K562 (cell line): ENCODE data around the gene DCTN1. TPM values are rescaled to one million over a fixed set of nuclear protein-coding genes. Genes with fewer than 3 reads are reported as not detected.
A peak's percentile ranks its signal among the peaks of the same experiment; 100 is the strongest.

ENCODE experiments used
- ATAC-seq: fragments of 200-7000 bp; cut with Tn5 transposase; 3 replicates; pipeline ENCODE4 v1.9.1; 2020; ENCODE audit warnings: moderate library complexity
- BruUV-seq: library from RNA; stranded (reverse); fragments of 400-500 nt; replicated peaks from 2 replicates; lab custom pipeline; 2021; lab: Mats Ljungman, UMichigan
- CTCF ChIA-PET: fragments of 300-600 bp; formaldehyde crosslinking; extraction: SDS; loops from one replicate; lab custom pipeline; 2021; ENCODE audit warnings: low intra/inter-chr PET ratio; lab: Yijun Ruan, JAX
- POLR2A ChIA-PET: fragments of 300-600, 350-650 bp; sonication (Branson Sonifier 250); formaldehyde crosslinking; extraction: SDS; loops from one replicate; lab custom pipeline; 2021; ENCODE audit warnings: antibody characterized with exemption, inconsistent platforms; lab: Yijun Ruan, JAX
- DNase-seq, 4 experiments: peaks; one replicate each; pipeline versions ENCODE4 v3.0.0 to v3.0.0-alpha.2; 2011 to 2018; ENCODE audit warnings: low spot score in 3 of 4, mixed read lengths in 3 of 4; ENCODE audit errors: extremely low read depth in 1 of 4
- FAIRE-seq: peaks from 2 replicates; lab custom pipeline; 2011; peaks lifted over from hg19 to GRCh38; lab: Jason Lieb, UNC
- H2AFZ ChIP-seq: 2 replicates; pipeline ENCODE4 v1.6.0; 2011; ENCODE audit warnings: low read depth, low read length, control low read depth, inconsistent platforms
- H3K27ac ChIP-seq: fragments of 200-600 bp; 3 replicates; pipeline ENCODE4 v1.8.0; 2011; ENCODE audit warnings: low read depth, mild to moderate bottlenecking, control low read depth, inconsistent platforms, low read length, moderate library complexity, mixed read lengths; ENCODE audit errors: extremely low read depth
- H3K27me3 ChIP-seq, 2 experiments: fragments of 300-600 bp in 1 of 2; 2 replicates in 1 of 2; 3 replicates in 1 of 2; pipeline versions ENCODE4 v1.6.0 to v1.8.0; 2011; ENCODE audit warnings: inconsistent platforms in 2 of 2, low read length in 2 of 2, mild to moderate bottlenecking in 1 of 2, mixed read lengths in 1 of 2, moderate library complexity in 1 of 2; ENCODE audit not compliant: control insufficient read depth in 2 of 2, insufficient read depth in 2 of 2
- H3K36me3 ChIP-seq: fragments of 300-600 bp; 3 replicates; pipeline ENCODE4 v1.8.0; 2011; ENCODE audit warnings: mild to moderate bottlenecking, low read length, inconsistent platforms; ENCODE audit not compliant: control insufficient read depth, insufficient read depth
- H3K4me1 ChIP-seq, 2 experiments: fragments of 200-600 bp in 1 of 2; replicated peaks in 1 of 2; 2 replicates in 1 of 2; 3 replicates in 1 of 2; pipeline versions ENCODE4 v1.5.1 to v1.8.0; 2011; ENCODE audit warnings: inconsistent platforms in 2 of 2, low read length in 2 of 2, mild to moderate bottlenecking in 1 of 2, mixed read lengths in 1 of 2, moderate library complexity in 1 of 2; ENCODE audit not compliant: control insufficient read depth in 2 of 2, insufficient read depth in 2 of 2
- H3K4me2 ChIP-seq: 2 replicates; pipeline ENCODE4 v1.6.1; 2011; ENCODE audit warnings: low read length, control low read depth, inconsistent platforms, mixed read lengths; ENCODE audit not compliant: insufficient read depth
- H3K4me3 ChIP-seq: fragments of 200-600 bp; sonication (generic), shearing (Covaris generic); 2 replicates; pipeline ENCODE4 v1.5.1; 2016; ENCODE audit warnings: control low read depth, inconsistent platforms
- H3K79me2 ChIP-seq: fragments of 200-600 bp; 3 replicates; pipeline ENCODE4 v1.8.0; 2011; ENCODE audit warnings: low read length, inconsistent platforms; ENCODE audit not compliant: control insufficient read depth, insufficient read depth
- H3K9ac ChIP-seq, 2 experiments: 2 replicates each; pipeline versions ENCODE4 v1.6.0 to v1.6.1; 2011; ENCODE audit warnings: low read depth in 2 of 2, low read length in 2 of 2, control low read depth in 1 of 2, inconsistent platforms in 1 of 2, mild to moderate bottlenecking in 1 of 2, mixed read lengths in 1 of 2; ENCODE audit not compliant: insufficient read depth in 1 of 2
- H3K9me1 ChIP-seq: one replicate; pipeline ENCODE4 v1.6.0; 2011; ENCODE audit warnings: inconsistent platforms, mild to moderate bottlenecking, low read length, moderate library complexity; ENCODE audit not compliant: control insufficient read depth, insufficient read depth
- H3K9me3 ChIP-seq: replicated peaks from 2 replicates; pipeline ENCODE4 v1.5.1; 2011; ENCODE audit warnings: low read depth, low read length, inconsistent platforms; ENCODE audit not compliant: control insufficient read depth, insufficient read depth
- H4K20me1 ChIP-seq: replicated peaks from 2 replicates; pipeline ENCODE4 v1.6.1; 2011; ENCODE audit warnings: low read length, inconsistent platforms, mixed read lengths; ENCODE audit not compliant: control insufficient read depth, insufficient read depth
- ARHGAP35 ChIP-seq: fragments of 450-650 bp; IDR thresholded peaks from 2 replicates; pipeline ENCODE4 v1.6.1; 2018; ENCODE audit not compliant: partially characterized antibody
- BRD4 ChIP-seq: fragments of 200-600 bp; sonication (generic); IDR thresholded peaks from 2 replicates; pipeline ENCODE4 v1.6.1; 2017; ENCODE audit warnings: inconsistent platforms
- CHCHD3 ChIP-seq: fragments of 250-450 bp; sonication (Bioruptor Pico); IDR thresholded peaks from 2 replicates; pipeline ENCODE4 v2.1.2; 2022; ENCODE audit warnings: mild to moderate bottlenecking
- DNMT1 ChIP-seq: fragments of 450-650 bp; IDR thresholded peaks from 2 replicates; pipeline ENCODE4 v1.6.1; 2016; ENCODE audit warnings: antibody characterized with exemption, mild to moderate bottlenecking
- E2F3 ChIP-seq: fragments of 250-450 bp; sonication (Bioruptor Pico); IDR thresholded peaks from 2 replicates; pipeline ENCODE4 v1.4.0; 2020; ENCODE audit warnings: mild to moderate bottlenecking
- ELF1 ChIP-seq: fragments of 200-800 bp; sonication (Bioruptor generic); IDR thresholded peaks from 2 replicates; pipeline ENCODE4 v1.6.1; 2016; ENCODE audit warnings: missing genetic modification characterization, missing compliant biosample characterization
- ESRRB ChIP-seq: fragments of 250-450 bp; sonication (Bioruptor Pico); IDR thresholded peaks from 2 replicates; pipeline ENCODE4 v1.5.0; 2020; ENCODE audit warnings: mild to moderate bottlenecking, moderate library complexity, borderline replicate concordance
- FUS ChIP-seq: fragments of 200-400 bp; formaldehyde crosslinking; optimal IDR thresholded peaks from 2 replicates; pipeline ENCODE3; 2017; ENCODE audit warnings: low read depth, low read length
- ILK ChIP-seq: fragments of 450-650 bp; IDR thresholded peaks from 2 replicates; pipeline ENCODE4 v1.6.1; 2016; ENCODE audit warnings: missing genetic modification characterization, low read depth, mild to moderate bottlenecking, missing compliant biosample characterization, moderate library complexity, borderline replicate concordance
- KAT8 ChIP-seq: fragments of 450-650 bp; IDR thresholded peaks from 2 replicates; pipeline ENCODE4 v1.6.1; 2016; ENCODE audit warnings: low read depth, mild to moderate bottlenecking
- MEF2A ChIP-seq: IDR thresholded peaks from 2 replicates; pipeline ENCODE4 v1.6.1; 2011; ENCODE audit warnings: low read depth, mild to moderate bottlenecking, low read length, moderate library complexity; ENCODE audit not compliant: control insufficient read depth
- NFIX ChIP-seq: fragments of 250-450 bp; sonication (Bioruptor Pico); IDR thresholded peaks from 2 replicates; pipeline ENCODE4 v1.4.0; 2020; ENCODE audit warnings: low read depth, mild to moderate bottlenecking, moderate library complexity
- RB1 ChIP-seq: fragments of 450-650 bp; IDR thresholded peaks from 2 replicates; pipeline ENCODE4 v1.6.1; 2017; ENCODE audit warnings: low read depth, mild to moderate bottlenecking
- SAFB ChIP-seq: fragments of 200-400 bp; formaldehyde crosslinking; IDR thresholded peaks from 2 replicates; pipeline ENCODE4 v1.6.1; 2017; ENCODE audit warnings: low read depth, low read length, borderline replicate concordance
- TOE1 ChIP-seq, 2 experiments: fragments of 450-650 bp in 1 of 2; sonication (generic) in 1 of 2; formaldehyde crosslinking in 1 of 2; IDR thresholded peaks; 2 replicates each; pipeline versions ENCODE4 v1.7.1 to v1.8.0; 2016 to 2022; ENCODE audit warnings: borderline replicate concordance in 2 of 2, mild to moderate bottlenecking in 2 of 2, antibody characterized with exemption in 1 of 2, inconsistent platforms in 1 of 2, low read depth in 1 of 2, missing genetic modification reagents in 1 of 2, moderate library complexity in 1 of 2
- XRCC4 ChIP-seq: IDR thresholded peaks from one replicate; pipeline ENCODE4 v1.6.1; 2011; ENCODE audit not compliant: insufficient read depth, insufficient read length; ENCODE audit errors: extremely low read depth
- ZNF589 ChIP-seq: fragments of 200-800 bp; sonication (Bioruptor generic); IDR thresholded peaks from 2 replicates; pipeline ENCODE4 v1.6.1; 2016; ENCODE audit warnings: low read depth, missing genetic modification characterization, missing compliant biosample characterization
- ZNF766 ChIP-seq: fragments of 200-800 bp; sonication (Bioruptor generic); conservative IDR thresholded peaks from 2 replicates; pipeline ENCODE4 v1.6.1; 2016; ENCODE audit warnings: missing genetic modification characterization, missing compliant biosample characterization
- WGBS: fragments of 100-300 bp; shearing (Covaris generic); methylation state at CpG from one replicate; pipeline ENCODE4 v1.1.6; 2016; ENCODE audit warnings: low coverage, mixed read lengths; ENCODE audit not compliant: insufficient coverage; ENCODE audit errors: missing lambda C conversion rate; 5-methylcytosine and 5-hydroxymethylcytosine counted together
- in situ Hi-C: fragments of 300-500 bp; cut with MboI; formaldehyde crosslinking; loops from 4 replicates; pipeline ENCODE4 v1.15.0; 2018; ENCODE audit warnings: inconsistent platforms, mixed read lengths
- intact Hi-C: fragments of 100-400 bp; cut with micrococcal nuclease; formaldehyde crosslinking; loops from 2 replicates; pipeline ENCODE4 v1.14.2; 2022
- polyA plus RNA-seq, 8 experiments: library from polyadenylated mRNA; depleted of rRNA in 4 of 8; stranded (reverse) in 5 of 8; unstranded in 3 of 8; fragments of >200 nt; fragmentation: Nextera tagmentation in 2 of 8; fragmentation: Illumina TruSeq in 1 of 8; extraction: Ambion mirVana in 2 of 8; extraction: Trizol in 1 of 8; gene quantifications; 2 replicates each; pipeline versions ENCODE4 v1.2.1 to v1.2.3, GENCODE V29; 2011 to 2014; ENCODE audit warnings: inconsistent platforms in 1 of 8, missing spikeins in 1 of 8
- total RNA-seq, 7 experiments: library from RNA; depleted of rRNA in 6 of 7; stranded (reverse); fragments of >200 nt in 6 of 7; fragmentation: Illumina TruSeq in 2 of 7; extraction: Trizol in 2 of 7; gene quantifications; 2 replicates each; pipeline versions ENCODE4 v1.2.1 to v1.2.3, GENCODE V29; 2011 to 2021; ENCODE audit warnings: low replicate concordance in 1 of 7
- TF ChIP-seq, protein P1 (sequence below): sonication (generic); formaldehyde crosslinking; IDR thresholded peaks from 2 replicates; pipeline ENCODE4 v1.8.0; 2023; ENCODE audit warnings: mild to moderate bottlenecking, missing genetic modification reagents
- TF ChIP-seq, protein P2 (sequence below): sonication (generic); formaldehyde crosslinking; IDR thresholded peaks from 2 replicates; pipeline ENCODE4 v1.8.1; 2023; ENCODE audit warnings: mild to moderate bottlenecking, missing genetic modification reagents

DCTN1 gene
- total and polyA plus RNA-seq, 9 of the 15 experiments (the other 6 are each of a cell fraction or from before 2014, with no cell fraction given): 23.9 to 71.7 (median 45.0) TPM

DNA sequence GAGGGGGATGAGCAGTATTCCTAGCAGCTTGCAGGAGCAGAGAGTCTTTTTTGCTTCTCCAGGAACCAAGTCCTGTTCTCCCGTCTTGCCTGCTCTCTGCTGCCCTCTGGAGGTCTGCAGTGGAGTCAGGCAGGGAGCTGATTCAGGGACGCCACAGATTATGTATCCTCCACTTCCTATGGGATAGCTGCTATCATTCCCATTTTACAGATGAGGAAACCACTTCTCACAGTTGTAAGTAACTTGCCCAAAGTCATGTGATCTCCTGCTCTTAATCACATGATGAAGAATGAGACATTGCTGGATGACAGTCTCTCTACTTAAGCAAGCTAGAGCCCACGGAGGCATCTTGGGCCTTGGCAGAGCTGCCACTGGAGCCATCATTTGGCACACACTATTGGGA, 45.2 kb downstream of the DCTN1 start:
- FAIRE-seq (peak; percentile 94), DNase-seq (peak; percentile 70 to 79 (median 74)), ATAC-seq (peak; percentile 92)
- CTCF ChIA-PET: interaction anchor here (1.1 to 3.9 kb wide), 4 partner anchors 17 to 84 kb away, joined by 3 to 18 read pairs (median 12); no protein-coding TSS in a partner anchor
- H3K4me3 ChIP-seq: no peak overlapping the region
- no peaks in the 10 kb centered on the region; a peak in 1 of 5 replicates for H3K27me3 ChIP-seq
- no peak overlapping the region for H3K9ac ChIP-seq
- POLR2A ChIA-PET: interaction anchor here (0.5 to 1.5 kb wide), 6 partner anchors 9 to 514 kb away, joined by 3 to 5 read pairs (median 4); partner anchors contain the start of gene SLC4A5
- intact Hi-C loops: loop anchor here (1.0 to 10.0 kb wide), 3 partner anchors 85 to 510 kb away; partner anchors contain the start of gene STAMBP
- no TSS peak for BruUV-seq
- 35% methylated on average over 3 of the region's 3 CpGs for WGBS
- no peak overlapping the region for H3K27ac ChIP-seq
- H3K4me1 ChIP-seq: no peaks in the 10 kb centered on the region
- H3K9me3 ChIP-seq: no peaks in the 10 kb centered on the region
- no peaks in the 10 kb centered on the region for H3K36me3 ChIP-seq
- H3K4me2 ChIP-seq: no peak overlapping the region
- H3K9me1 ChIP-seq: no peaks in the 10 kb centered on the region
- in situ Hi-C loops: loop anchor here (5.0 kb wide), 1 partner anchor 68 kb away; no protein-coding TSS in a partner anchor
- H3K79me2 ChIP-seq: no peaks in the 10 kb centered on the region
- H2AFZ ChIP-seq: no peak overlapping the region
- no peaks in the 10 kb centered on the region for H4K20me1 ChIP-seq
- TF ChIP-seq, protein P1, sequence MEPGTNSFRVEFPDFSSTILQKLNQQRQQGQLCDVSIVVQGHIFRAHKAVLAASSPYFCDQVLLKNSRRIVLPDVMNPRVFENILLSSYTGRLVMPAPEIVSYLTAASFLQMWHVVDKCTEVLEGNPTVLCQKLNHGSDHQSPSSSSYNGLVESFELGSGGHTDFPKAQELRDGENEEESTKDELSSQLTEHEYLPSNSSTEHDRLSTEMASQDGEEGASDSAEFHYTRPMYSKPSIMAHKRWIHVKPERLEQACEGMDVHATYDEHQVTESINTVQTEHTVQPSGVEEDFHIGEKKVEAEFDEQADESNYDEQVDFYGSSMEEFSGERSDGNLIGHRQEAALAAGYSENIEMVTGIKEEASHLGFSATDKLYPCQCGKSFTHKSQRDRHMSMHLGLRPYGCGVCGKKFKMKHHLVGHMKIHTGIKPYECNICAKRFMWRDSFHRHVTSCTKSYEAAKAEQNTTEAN: no peak
- TF ChIP-seq MEF2A: no peak
- TF ChIP-seq ZNF766: no peak
- no peak for TF ChIP-seq FUS
- TF ChIP-seq ELF1: no peak
- no peak for TF ChIP-seq XRCC4
- TF ChIP-seq, protein P2, sequence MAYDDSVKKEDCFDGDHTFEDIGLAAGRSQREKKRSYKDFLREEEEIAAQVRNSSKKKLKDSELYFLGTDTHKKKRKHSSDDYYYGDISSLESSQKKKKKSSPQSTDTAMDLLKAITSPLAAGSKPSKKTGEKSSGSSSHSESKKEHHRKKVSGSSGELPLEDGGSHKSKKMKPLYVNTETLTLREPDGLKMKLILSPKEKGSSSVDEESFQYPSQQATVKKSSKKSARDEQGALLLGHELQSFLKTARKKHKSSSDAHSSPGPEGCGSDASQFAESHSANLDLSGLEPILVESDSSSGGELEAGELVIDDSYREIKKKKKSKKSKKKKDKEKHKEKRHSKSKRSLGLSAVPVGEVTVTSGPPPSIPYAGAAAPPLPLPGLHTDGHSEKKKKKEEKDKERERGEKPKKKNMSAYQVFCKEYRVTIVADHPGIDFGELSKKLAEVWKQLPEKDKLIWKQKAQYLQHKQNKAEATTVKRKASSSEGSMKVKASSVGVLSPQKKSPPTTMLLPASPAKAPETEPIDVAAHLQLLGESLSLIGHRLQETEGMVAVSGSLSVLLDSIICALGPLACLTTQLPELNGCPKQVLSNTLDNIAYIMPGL: no peak
- no peak for TF ChIP-seq ILK
- 0 out of 2 replicates have a peak, but pooled peaks have one; percentile 13 for TF ChIP-seq RB1
- TF ChIP-seq ESRRB (CRISPR knock-in tag): no peak
- no peak for TF ChIP-seq KAT8
- TF ChIP-seq NFIX (CRISPR knock-in tag): no peak
- TF ChIP-seq ARHGAP35: no peak
- TF ChIP-seq CHCHD3: no peak
- no peak for TF ChIP-seq SAFB
- no peak for TF ChIP-seq BRD4
- TF ChIP-seq E2F3 (CRISPR knock-in tag): no peak
- TF ChIP-seq ZNF589: no peak
- no peak for TF ChIP-seq DNMT1
- peak; percentile 44; the same call in 1 of the 2 replicates for TF ChIP-seq TOE1 (IDR thresholded peaks at IDR 0.05; ENCODE audit: borderline replicate concordance)
- TF ChIP-seq TOE1 (CRISPR knock-in tag; IDR thresholded peaks at IDR 0.05; ENCODE audit: borderline replicate concordance, low read depth): no peak
